ENCODE data around the gene NSMCE1. TPM values are rescaled to one million over a fixed set of nuclear protein-coding genes. Genes with fewer than 3 reads are reported as not detected.

The NSMCE1 gene
- total RNA-seq, 1 experiment from 2014 or later, result 19.3 TPM

GRCh38 chr16:27185776-27186130 is 82.8 kb downstream of the NSMCE1 start:
- H2BK12ac ChIP-seq (ENCODE audit: insufficient read length, low read depth, low read length), result no peak overlapping the region
- H2BK5ac ChIP-seq (ENCODE audit: insufficient read length, low read length), result no peak overlapping the region
- H3K4me1 ChIP-seq (ENCODE audit: insufficient read depth, low read length), result no peaks in the 10 kb centered on the region; the same call in 1 of the 2 replicates
- no peaks in the 10 kb centered on the region for H3K79me2 ChIP-seq (ENCODE audit: insufficient read depth, low read length)
- H2AK5ac ChIP-seq (ENCODE audit: insufficient read length, low read length), result no peak overlapping the region
- no peak overlapping the region for H3K4me3 Mint-ChIP-seq
- H3K9ac ChIP-seq (ENCODE audit: extremely low read depth, insufficient read length, low read length), result no peak overlapping the region
- no peak for TF ChIP-seq CTCF (conservative IDR thresholded peaks at IDR 0.05)
- no peaks in the 10 kb centered on the region for H4K20me1 ChIP-seq (ENCODE audit: control insufficient read depth, insufficient read depth, insufficient read length)
- H3K79me1 ChIP-seq (ENCODE audit: insufficient read depth, low read depth, low read length, poor library complexity, severe bottlenecking), result no peaks in the 10 kb centered on the region
- no peak overlapping the region for H3K4me2 ChIP-seq (ENCODE audit: insufficient read depth, insufficient read length, low read length)
- no peak overlapping the region for H3K56ac ChIP-seq (ENCODE audit: insufficient read length, low read depth, low read length)
- H3K36me3 Mint-ChIP-seq (ENCODE audit: insufficient read depth in 1 of 3, low read depth in 3 of 3), result no peaks in the 10 kb centered on the region
- H3K4ac ChIP-seq (ENCODE audit: low read depth, low read length), result no peak overlapping the region
- H3K18ac ChIP-seq (ENCODE audit: insufficient read length, low read depth, low read length), result no peak overlapping the region
- no peaks in the 10 kb centered on the region; the same call in none of the 2 replicates for H3K27me3 Mint-ChIP-seq (ENCODE audit: low read depth)
- no peak overlapping the region for H2BK20ac ChIP-seq (ENCODE audit: low read depth, low read length, poor library complexity, severe bottlenecking)
- H3K23ac ChIP-seq (ENCODE audit: insufficient read length, low read depth, low read length), result no peak overlapping the region
- H3K14ac ChIP-seq (ENCODE audit: insufficient read depth, low read length), result no peak overlapping the region
- no peak overlapping the region for H2BK120ac ChIP-seq (ENCODE audit: low read depth, low read length, poor library complexity, severe bottlenecking)
- no peak overlapping the region for H4K5ac ChIP-seq (ENCODE audit: insufficient read length, low read depth, low read length)
- no CpG with 5 or more reads among the region's 1 CpG for WGBS (ENCODE audit: extremely low coverage, insufficient read length, low lambda C conversion rate)
- no peaks in the 10 kb centered on the region for H3K9me3 Mint-ChIP-seq
- H2AFZ ChIP-seq (ENCODE audit: low read length), result no peak overlapping the region
- H3K4me1 Mint-ChIP-seq, result peaks cover 2 to 12% of the 10 kb centered on the region in 2 experiments; a peak in 3 of 4 replicates
- no peak for DNase-seq
- H2BK15ac ChIP-seq (ENCODE audit: low read depth, low read length), result no peak overlapping the region
- no peak overlapping the region for H3K27ac Mint-ChIP-seq
- H3K9me3 ChIP-seq (ENCODE audit: control insufficient read depth, low read depth, low read length), result no peaks in the 10 kb centered on the region
- no peak overlapping the region for H4K8ac ChIP-seq (replicated peaks; ENCODE audit: insufficient read length, low read depth, low read length)
- no peaks in the 10 kb centered on the region for H3K27me3 ChIP-seq (ENCODE audit: insufficient read depth, low read length)
- no peak overlapping the region for H3T11ph ChIP-seq (ENCODE audit: low read length)
- no peaks in the 10 kb centered on the region for H3K23me2 ChIP-seq (ENCODE audit: insufficient read length, low read depth, low read length, poor library complexity, severe bottlenecking)
- H4K91ac ChIP-seq (ENCODE audit: insufficient read length, low read depth, low read length), result no peak overlapping the region
- H3K27ac ChIP-seq (ENCODE audit: insufficient read length, low read depth, low read length), result no peak overlapping the region

All from H9 (cell line).